Breast epithelium (tissue), 3 donors: ENCODE data around the gene AP1S2.

Experiments used
- CTCF ChIP-seq, 3 donors: fragments of 450-650 bp; IDR thresholded peaks; one replicate each; pipeline ENCODE4 v1.5.1; 2016 to 2017; ENCODE audit warnings: antibody characterized with exemption in 3 of 3, mild to moderate bottlenecking in 3 of 3, moderate library complexity in 3 of 3
- POLR2A ChIP-seq: fragments of 450-650 bp; IDR thresholded peaks from one replicate; pipeline ENCODE4 v1.6.1; 2016; ENCODE audit warnings: antibody characterized with exemption, mild to moderate bottlenecking, moderate library complexity
- POLR2AphosphoS5 ChIP-seq, 3 donors: sonication (generic); formaldehyde crosslinking; IDR thresholded peaks; one replicate each; pipeline ENCODE4 v1.6.1; 2017; ENCODE audit warnings: antibody characterized with exemption in 3 of 3

DNA sequence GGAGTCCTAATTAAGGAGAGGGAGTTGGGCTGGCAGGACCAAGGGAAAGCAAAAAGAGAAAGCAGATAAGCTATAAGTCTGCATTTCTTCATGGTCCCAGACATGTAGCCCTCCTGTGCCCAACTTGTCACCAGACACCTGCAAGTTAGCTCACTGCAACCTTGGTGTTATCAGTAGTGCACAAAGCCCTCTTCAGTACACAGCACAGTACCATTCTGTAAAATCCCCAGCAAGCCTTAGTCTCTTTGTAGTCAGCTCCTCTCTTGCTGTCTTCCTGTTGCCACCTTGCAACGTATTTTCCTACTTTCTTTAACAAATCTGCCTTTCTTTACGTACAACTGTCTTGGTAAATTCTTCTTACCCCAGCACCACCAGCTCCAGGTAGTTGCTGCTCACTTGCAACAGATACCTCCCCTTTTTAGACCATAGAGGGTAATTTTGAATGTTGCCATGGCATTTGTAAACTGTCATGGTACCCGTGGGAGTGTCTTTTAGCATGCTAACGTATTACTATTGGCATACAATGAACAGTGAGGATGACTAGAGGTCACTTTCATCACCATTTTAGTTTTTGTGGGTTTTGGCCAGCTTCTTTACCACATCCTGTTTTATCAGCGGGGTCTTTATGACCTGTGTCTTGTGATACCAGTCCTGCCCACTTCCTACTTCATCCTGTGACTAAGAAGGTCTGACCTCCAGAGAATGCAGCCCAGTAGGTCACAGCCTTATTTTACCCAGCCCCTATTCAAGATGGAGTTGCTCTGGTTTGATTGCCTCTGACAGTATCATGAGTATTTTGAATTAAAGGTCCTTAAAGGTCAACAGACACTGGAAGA is 28.3 kb upstream of the AP1S2 start:
- TF ChIP-seq CTCF (IDR thresholded peaks at IDR 0.05) (no peak), POLR2AphosphoS5 (IDR thresholded peaks at IDR 0.05) (no peak), POLR2A (no peak)
